HEK293 (cell line): ENCODE results near the gene RBM19.

ENCODE experiments used
- CTCF ChIA-PET: fragments of 350-600 bp; formaldehyde crosslinking; extraction: SDS; loops from one replicate; lab custom pipeline; 2021; ENCODE audit warnings: antibody characterized with exemption; lab: Yijun Ruan, JAX
- POLR2A ChIA-PET: fragments of 300-600 bp; formaldehyde crosslinking; extraction: SDS; loops from one replicate; lab custom pipeline; 2020; ENCODE audit warnings: antibody characterized with exemption, inconsistent platforms; lab: Yijun Ruan, JAX
- H3K27ac ChIP-seq: fragments of 200-500 bp; sonication (Bioruptor generic); 2 replicates; pipeline ENCODE4 v1.5.1; 2014; ENCODE audit warnings: low read depth, low read length, control low read depth, inconsistent platforms; ENCODE audit errors: extremely low read depth
- H3K36me3 ChIP-seq, 2 experiments: fragments of 200-500 bp in 1 of 2; sonication (Bioruptor generic) in 1 of 2; 1 replicate in 1 of 2; 2 replicates in 1 of 2; pipeline ENCODE4 v1.5.1; 2014 to 2017; ENCODE audit warnings: inconsistent platforms in 2 of 2, low read length in 2 of 2; ENCODE audit not compliant: control insufficient read depth in 2 of 2, insufficient read depth in 1 of 2
- H3K4me1 ChIP-seq: fragments of 200-500 bp; sonication (Bioruptor generic); 2 replicates; pipeline ENCODE4 v1.5.1; 2014; ENCODE audit warnings: mild to moderate bottlenecking, low read length, inconsistent platforms; ENCODE audit not compliant: control insufficient read depth, insufficient read depth
- H3K4me3 ChIP-seq: 2 replicates; pipeline ENCODE4 v1.5.1; 2011; ENCODE audit warnings: low read depth, mild to moderate bottlenecking, control low read depth, low read length, moderate library complexity
- H3K9me3 ChIP-seq: fragments of 200-500 bp; sonication (Bioruptor generic); 2 replicates; pipeline ENCODE4 v1.5.1; 2014; ENCODE audit warnings: low read depth, low read length, inconsistent platforms; ENCODE audit not compliant: control insufficient read depth, insufficient read depth
- BCL11B ChIP-seq: fragments of 450-650 bp; formaldehyde crosslinking; IDR thresholded peaks from 2 replicates; pipeline ENCODE4 v1.5.1; 2016; ENCODE audit warnings: low read depth, missing biosample characterization, missing genetic modification characterization
- GLI2 ChIP-seq: fragments of 450-650 bp; formaldehyde crosslinking; IDR thresholded peaks from 2 replicates; pipeline ENCODE4; 2017; ENCODE audit warnings: missing biosample characterization, missing genetic modification characterization, low read depth, borderline replicate concordance
- HOXC10 ChIP-seq: sonication (generic); formaldehyde crosslinking; IDR thresholded peaks from 2 replicates; pipeline ENCODE4 v1.8.1; 2023; ENCODE audit warnings: mild to moderate bottlenecking, missing genetic modification reagents
- KLF7 ChIP-seq: fragments of 450-650 bp; formaldehyde crosslinking; IDR thresholded peaks from 2 replicates; pipeline ENCODE4 v1.5.1; 2016; ENCODE audit warnings: missing biosample characterization, missing genetic modification characterization, borderline replicate concordance
- KLF8 ChIP-seq: fragments of 450-650 bp; formaldehyde crosslinking; IDR thresholded peaks from 2 replicates; pipeline ENCODE4 v1.5.1; 2016; ENCODE audit warnings: missing biosample characterization, missing genetic modification characterization
- OSR2 ChIP-seq: fragments of 450-650 bp; formaldehyde crosslinking; IDR thresholded peaks from 2 replicates; pipeline ENCODE4 v1.5.1; 2016; ENCODE audit warnings: missing biosample characterization, missing genetic modification characterization
- SP3 ChIP-seq: fragments of 450-650 bp; formaldehyde crosslinking; IDR thresholded peaks from 2 replicates; pipeline ENCODE4 v1.5.1; 2016; ENCODE audit warnings: missing biosample characterization, missing genetic modification characterization
- TRIM28 ChIP-seq: IDR thresholded peaks from 2 replicates; pipeline ENCODE4 v1.6.1; 2011; ENCODE audit warnings: low read length, control low read depth, borderline replicate concordance
- YY2 ChIP-seq: fragments of 450-650 bp; formaldehyde crosslinking; IDR thresholded peaks from 2 replicates; pipeline ENCODE4 v1.5.1; 2016; ENCODE audit warnings: missing biosample characterization, missing genetic modification characterization
- ZNF121 ChIP-seq: fragments of 450-650 bp; formaldehyde crosslinking; IDR thresholded peaks from 2 replicates; pipeline ENCODE4 v1.5.1; 2016; ENCODE audit warnings: missing biosample characterization, missing genetic modification characterization
- ZNF155 ChIP-seq: fragments of 450-650 bp; formaldehyde crosslinking; IDR thresholded peaks from 2 replicates; pipeline ENCODE4 v1.5.1; 2016; ENCODE audit warnings: missing biosample characterization, missing genetic modification characterization
- ZNF175 ChIP-seq: fragments of 450-650 bp; formaldehyde crosslinking; IDR thresholded peaks from 2 replicates; pipeline ENCODE4 v1.5.1; 2016; ENCODE audit warnings: missing biosample characterization, missing genetic modification characterization
- ZNF202 ChIP-seq: fragments of 450-650 bp; formaldehyde crosslinking; IDR thresholded peaks from 2 replicates; pipeline ENCODE4 v1.5.1; 2016; ENCODE audit warnings: missing biosample characterization, missing genetic modification characterization, borderline replicate concordance
- ZNF335 ChIP-seq: fragments of 450-650 bp; formaldehyde crosslinking; conservative IDR thresholded peaks from 2 replicates; pipeline ENCODE4 v1.5.1; 2016; ENCODE audit warnings: missing biosample characterization, missing genetic modification characterization
- ZNF48 ChIP-seq: fragments of 450-650 bp; formaldehyde crosslinking; IDR thresholded peaks from 2 replicates; pipeline ENCODE4 v1.5.1; 2016; ENCODE audit warnings: missing biosample characterization, missing genetic modification characterization
- ZSCAN30 ChIP-seq: fragments of 450-650 bp; IDR thresholded peaks from 2 replicates; pipeline ENCODE4 v1.5.1; 2018; ENCODE audit warnings: missing biosample characterization, mild to moderate bottlenecking, missing genetic modification characterization, moderate library complexity
- TF ChIP-seq, protein P1 (sequence below): fragments of 450-650 bp; formaldehyde crosslinking; IDR thresholded peaks from 2 replicates; pipeline ENCODE4; 2016; ENCODE audit warnings: missing biosample characterization, missing genetic modification characterization
- TF ChIP-seq, protein P2 (sequence below): fragments of 450-650 bp; formaldehyde crosslinking; IDR thresholded peaks from 2 replicates; pipeline ENCODE4 v1.5.1; 2016; ENCODE audit warnings: missing biosample characterization, missing genetic modification characterization
- TF ChIP-seq, protein P3 (sequence below): fragments of 450-650 bp; formaldehyde crosslinking; IDR thresholded peaks from 2 replicates; pipeline ENCODE4 v1.5.1; 2016; ENCODE audit warnings: missing biosample characterization, missing genetic modification characterization
- TF ChIP-seq, protein P4 (sequence below): IDR thresholded peaks from 2 replicates; pipeline ENCODE4 v1.6.1; 2011; ENCODE audit warnings: mild to moderate bottlenecking, low read depth, low read length, borderline replicate concordance
- TF ChIP-seq, protein P5 (sequence below): fragments of 450-650 bp; formaldehyde crosslinking; IDR thresholded peaks from 2 replicates; pipeline ENCODE4 v1.5.1; 2016; ENCODE audit warnings: missing biosample characterization, missing genetic modification characterization, low read depth
- TF ChIP-seq, protein P6 (sequence below): fragments of 450-650 bp; formaldehyde crosslinking; IDR thresholded peaks from 2 replicates; pipeline ENCODE4 v1.5.1; 2016; ENCODE audit warnings: missing biosample characterization, missing genetic modification characterization, low read depth

Gene RBM19

DNA sequence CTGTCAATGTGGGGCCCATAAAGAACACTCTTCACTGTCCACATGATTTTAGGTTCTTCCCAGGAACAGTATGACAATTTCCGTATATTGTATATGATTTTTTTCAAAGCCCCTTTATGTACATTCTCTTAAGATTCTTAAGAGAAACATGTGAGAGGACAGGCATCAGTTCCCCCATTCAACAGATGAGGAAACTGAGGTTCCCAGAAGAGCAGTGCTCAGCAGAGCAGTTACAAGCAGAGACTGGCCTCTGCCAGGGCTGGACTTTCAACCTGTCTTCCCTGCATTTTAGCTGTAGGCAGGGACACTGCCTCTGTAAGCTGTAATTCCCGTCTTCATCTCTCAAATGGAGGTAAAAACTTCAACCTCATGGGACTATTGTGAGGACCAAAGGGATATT lies 77.7 kb downstream of the RBM19 start:
- Histone ChIP-seq H3K36me3 (no peaks in the 10 kb centered on the region), H3K4me3 (no peak overlapping the region), H3K27ac (no peak overlapping the region), H3K4me1 (no peaks in the 10 kb centered on the region), H3K9me3 (no peaks in the 10 kb centered on the region)
- POLR2A ChIA-PET: no interaction called here
- CTCF ChIA-PET: interaction anchor here (1.1 kb wide), 1 partner anchor 12 kb away, joined by 3 read pairs; no protein-coding TSS in a partner anchor
- TF ChIP-seq BCL11B (tag by site-specific recombination) (no peak), ZNF48 (no peak), ZNF155 (tag by site-specific recombination) (no peak), ZNF202 (tag by site-specific recombination) (no peak), HOXC10 (CRISPR knock-in tag) (no peak), KLF8 (no peak)
- TF ChIP-seq, protein P1, sequence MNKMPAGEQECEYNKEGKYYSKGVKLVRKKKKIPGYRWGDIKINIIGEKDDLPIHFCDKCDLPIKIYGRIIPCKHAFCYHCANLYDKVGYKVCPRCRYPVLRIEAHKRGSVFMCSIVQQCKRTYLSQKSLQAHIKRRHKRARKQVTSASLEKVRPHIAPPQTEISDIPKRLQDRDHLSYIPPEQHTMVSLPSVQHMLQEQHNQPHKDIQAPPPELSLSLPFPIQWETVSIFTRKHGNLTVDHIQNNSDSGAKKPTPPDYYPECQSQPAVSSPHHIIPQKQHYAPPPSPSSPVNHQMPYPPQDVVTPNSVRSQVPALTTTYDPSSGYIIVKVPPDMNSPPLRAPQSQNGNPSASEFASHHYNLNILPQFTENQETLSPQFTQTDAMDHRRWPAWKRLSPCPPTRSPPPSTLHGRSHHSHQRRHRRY (tag by site-specific recombination): no peak

DNA sequence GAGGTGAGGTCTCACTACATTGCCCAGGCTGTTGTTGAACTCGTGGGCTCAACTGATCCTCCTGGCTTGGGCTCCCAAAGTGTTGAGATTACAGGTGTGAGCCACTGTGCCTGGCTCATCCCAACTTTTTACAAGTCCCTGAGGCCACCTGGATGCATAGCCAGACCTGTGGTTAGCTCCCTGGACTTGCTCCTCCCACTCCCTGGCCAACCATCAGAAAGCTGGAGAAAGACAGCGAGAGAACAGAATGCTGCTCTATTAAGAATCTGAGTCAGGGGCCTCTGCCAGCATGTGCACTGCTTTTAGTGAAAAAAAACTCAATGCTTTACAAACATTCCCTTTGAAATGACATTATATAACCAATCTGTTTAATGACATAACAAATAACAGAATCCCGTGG lies 78.2 kb downstream of the RBM19 start:
- TF ChIP-seq, protein P2, sequence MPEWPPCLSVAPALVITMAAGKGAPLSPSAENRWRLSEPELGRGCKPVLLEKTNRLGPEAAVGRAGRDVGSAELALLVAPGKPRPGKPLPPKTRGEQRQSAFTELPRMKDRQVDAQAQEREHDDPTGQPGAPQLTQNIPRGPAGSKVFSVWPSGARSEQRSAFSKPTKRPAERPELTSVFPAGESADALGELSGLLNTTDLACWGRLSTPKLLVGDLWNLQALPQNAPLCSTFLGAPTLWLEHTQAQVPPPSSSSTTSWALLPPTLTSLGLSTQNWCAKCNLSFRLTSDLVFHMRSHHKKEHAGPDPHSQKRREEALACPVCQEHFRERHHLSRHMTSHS (tag by site-specific recombination): no peak
- no peak for TF ChIP-seq ZNF335 (tag by site-specific recombination)
- TF ChIP-seq SP3 (tag by site-specific recombination): no peak
- TF ChIP-seq YY2: no peak
- no peak for TF ChIP-seq ZNF121 (tag by site-specific recombination)
- TF ChIP-seq, all 188 proteins: peak for 0
- ChIA-PET CTCF (interaction anchor here (1.1 kb wide), 1 partner anchor 13 kb away, joined by 3 read pairs; no protein-coding TSS in a partner anchor), POLR2A (no interaction called here)
- H3K4me1 ChIP-seq: no peaks in the 10 kb centered on the region
- no peak overlapping the region for H3K27ac ChIP-seq
- no peaks in the 10 kb centered on the region for H3K9me3 ChIP-seq
- H3K36me3 ChIP-seq: no peaks in the 10 kb centered on the region
- H3K4me3 ChIP-seq: no peak overlapping the region

DNA sequence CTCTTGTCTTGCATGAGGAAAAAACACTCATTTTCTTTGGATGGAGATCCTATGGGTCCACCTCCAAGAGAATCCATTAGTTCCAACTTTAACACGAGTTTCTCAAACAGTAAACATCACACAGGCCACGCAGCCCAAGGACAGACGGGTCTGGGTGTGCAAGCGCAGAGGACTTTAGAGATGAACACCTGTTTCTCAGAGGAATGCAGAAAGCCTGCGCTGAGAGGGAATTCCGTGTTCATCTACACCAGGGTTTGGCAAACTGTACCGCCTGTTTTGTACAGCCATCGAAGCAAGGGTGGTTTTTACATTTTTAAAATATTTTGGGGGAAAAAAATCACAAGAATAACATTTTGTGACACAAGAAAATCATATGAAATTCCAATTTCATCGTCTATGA lies 79.4 kb downstream of the RBM19 start:
- CTCF ChIA-PET: no interaction called here
- TF ChIP-seq, protein P1 (tag by site-specific recombination): no peak
- no peak for TF ChIP-seq OSR2 (tag by site-specific recombination)
- no peak for TF ChIP-seq GLI2 (tag by site-specific recombination)
- TF ChIP-seq, protein P3, sequence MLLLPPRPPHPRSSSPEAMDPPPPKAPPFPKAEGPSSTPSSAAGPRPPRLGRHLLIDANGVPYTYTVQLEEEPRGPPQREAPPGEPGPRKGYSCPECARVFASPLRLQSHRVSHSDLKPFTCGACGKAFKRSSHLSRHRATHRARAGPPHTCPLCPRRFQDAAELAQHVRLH: no peak
- TF ChIP-seq ZNF335 (tag by site-specific recombination): no peak
- TF ChIP-seq ZSCAN30 (tag by site-specific recombination): no peak
- TF ChIP-seq, protein P4, sequence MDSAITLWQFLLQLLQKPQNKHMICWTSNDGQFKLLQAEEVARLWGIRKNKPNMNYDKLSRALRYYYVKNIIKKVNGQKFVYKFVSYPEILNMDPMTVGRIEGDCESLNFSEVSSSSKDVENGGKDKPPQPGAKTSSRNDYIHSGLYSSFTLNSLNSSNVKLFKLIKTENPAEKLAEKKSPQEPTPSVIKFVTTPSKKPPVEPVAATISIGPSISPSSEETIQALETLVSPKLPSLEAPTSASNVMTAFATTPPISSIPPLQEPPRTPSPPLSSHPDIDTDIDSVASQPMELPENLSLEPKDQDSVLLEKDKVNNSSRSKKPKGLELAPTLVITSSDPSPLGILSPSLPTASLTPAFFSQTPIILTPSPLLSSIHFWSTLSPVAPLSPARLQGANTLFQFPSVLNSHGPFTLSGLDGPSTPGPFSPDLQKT: no peak
- TF ChIP-seq TRIM28: no peak
- TF ChIP-seq ZNF175: no peak
- TF ChIP-seq, protein P5, sequence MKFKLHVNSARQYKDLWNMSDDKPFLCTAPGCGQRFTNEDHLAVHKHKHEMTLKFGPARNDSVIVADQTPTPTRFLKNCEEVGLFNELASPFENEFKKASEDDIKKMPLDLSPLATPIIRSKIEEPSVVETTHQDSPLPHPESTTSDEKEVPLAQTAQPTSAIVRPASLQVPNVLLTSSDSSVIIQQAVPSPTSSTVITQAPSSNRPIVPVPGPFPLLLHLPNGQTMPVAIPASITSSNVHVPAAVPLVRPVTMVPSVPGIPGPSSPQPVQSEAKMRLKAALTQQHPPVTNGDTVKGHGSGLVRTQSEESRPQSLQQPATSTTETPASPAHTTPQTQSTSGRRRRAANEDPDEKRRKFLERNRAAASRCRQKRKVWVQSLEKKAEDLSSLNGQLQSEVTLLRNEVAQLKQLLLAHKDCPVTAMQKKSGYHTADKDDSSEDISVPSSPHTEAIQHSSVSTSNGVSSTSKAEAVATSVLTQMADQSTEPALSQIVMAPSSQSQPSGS (tag by site-specific recombination): no peak
- TF ChIP-seq KLF7 (tag by site-specific recombination): no peak
- TF ChIP-seq, protein P6, sequence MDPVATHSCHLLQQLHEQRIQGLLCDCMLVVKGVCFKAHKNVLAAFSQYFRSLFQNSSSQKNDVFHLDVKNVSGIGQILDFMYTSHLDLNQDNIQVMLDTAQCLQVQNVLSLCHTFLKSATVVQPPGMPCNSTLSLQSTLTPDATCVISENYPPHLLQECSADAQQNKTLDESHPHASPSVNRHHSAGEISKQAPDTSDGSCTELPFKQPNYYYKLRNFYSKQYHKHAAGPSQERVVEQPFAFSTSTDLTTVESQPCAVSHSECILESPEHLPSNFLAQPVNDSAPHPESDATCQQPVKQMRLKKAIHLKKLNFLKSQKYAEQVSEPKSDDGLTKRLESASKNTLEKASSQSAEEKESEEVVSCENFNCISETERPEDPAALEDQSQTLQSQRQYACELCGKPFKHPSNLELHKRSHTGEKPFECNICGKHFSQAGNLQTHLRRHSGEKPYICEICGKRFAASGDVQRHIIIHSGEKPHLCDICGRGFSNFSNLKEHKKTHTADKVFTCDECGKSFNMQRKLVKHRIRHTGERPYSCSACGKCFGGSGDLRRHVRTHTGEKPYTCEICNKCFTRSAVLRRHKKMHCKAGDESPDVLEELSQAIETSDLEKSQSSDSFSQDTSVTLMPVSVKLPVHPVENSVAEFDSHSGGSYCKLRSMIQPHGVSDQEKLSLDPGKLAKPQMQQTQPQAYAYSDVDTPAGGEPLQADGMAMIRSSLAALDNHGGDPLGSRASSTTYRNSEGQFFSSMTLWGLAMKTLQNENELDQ (tag by site-specific recombination): no peak

More for the DNA sequence above, 79.4 kb downstream of the RBM19 start:
- Histone ChIP-seq H3K4me3 (no peak overlapping the region), H3K27ac (no peak overlapping the region), H3K9me3 (no peaks in the 10 kb centered on the region), H3K36me3 (no peaks in the 10 kb centered on the region), H3K4me1 (no peaks in the 10 kb centered on the region)
- POLR2A ChIA-PET: no interaction called here
